Pancreas (tissue), 10 donors: ENCODE measurements around the gene USP25. TPM values are rescaled to one million over a fixed set of nuclear protein-coding genes. Genes with fewer than 3 reads are reported as not detected.
A peak's percentile ranks its signal among the peaks of the same experiment; 100 is the strongest.
"Not testable (repeated sequence)": the region's sequence is repeated elsewhere in the genome, so short reads cannot be mapped to it uniquely, and the experiment has no call there.

Experiments
- ATAC-seq, 4 donors: fragments of 200-7000 bp; cut with Tn5 transposase; one replicate each; pipeline versions ENCODE4 v1.8.0 to v1.9.1; 2020; ENCODE audit warnings: mild to moderate bottlenecking in 4 of 4, moderate library complexity in 4 of 4
- DNase-seq, 6 donors: peaks; one replicate each; pipeline ENCODE4 v3.0.0-alpha.2; 2020
- FAIRE-seq: peaks from 2 replicates; lab custom pipeline; 2012; peaks lifted over from hg19 to GRCh38; lab: Jason Lieb, UNC
- H3K27ac ChIP-seq, 4 donors: fragments of 200-600 bp; sonication (generic); 1 replicate in 3 of 4; 2 replicates in 1 of 4; pipeline versions ENCODE4 v1.5.0 to v1.8.0; 2020
- H3K27me3 ChIP-seq, 4 donors: fragments of 200-600 bp; one replicate each; pipeline ENCODE4 v1.8.0; 2021
- H3K36me3 ChIP-seq, 3 donors: fragments of 200-600 bp; sonication (generic) in 1 of 3; one replicate each; pipeline versions ENCODE4 v1.5.0 to v1.8.0; 2020 to 2021
- H3K4me1 ChIP-seq, 3 donors: fragments of 200-600 bp; one replicate each; pipeline ENCODE4 v1.8.0; 2021
- H3K4me3 ChIP-seq, 4 donors: fragments of 200-600 bp; sonication (generic) in 2 of 4; one replicate each; pipeline versions ENCODE4 v1.5.0 to v1.8.0; 2020 to 2021
- H3K9me3 ChIP-seq, 4 donors: fragments of 200-600 bp; one replicate each; pipeline ENCODE4 v1.8.0; 2021
- WGBS, 2 donors: extraction: QIAGEN DNeasy Blood & Tissue Kit; methylation state at CpG; one replicate each; pipeline ENCODE4 v1.1.7; 2013; 5-methylcytosine and 5-hydroxymethylcytosine counted together
- intact Hi-C, 3 donors: fragments of 100-400 bp; cut with DNase I; formaldehyde crosslinking; loops; one replicate each; pipeline versions ENCODE4 v1.11.1 to v1.14.2; 2022
- polyA plus RNA-seq, 2 donors: library from polyadenylated mRNA; stranded (reverse); fragments of 200-250 nt; gene quantifications; one replicate each; pipeline ENCODE4 v1.2.3, GENCODE V29; 2013
- total RNA-seq, 6 donors: library from RNA; stranded (reverse); fragmentation: NEBNext Ultra II Directional in 4 of 6; extraction: Animal tissue kit (Norgen Biotek cat#: 25700) in 4 of 6; gene quantifications; one replicate each; pipeline versions ENCODE4 v1.2.1 to v1.2.4, GENCODE V29; 2021 to 2023
- TF ChIP-seq, protein P1 (sequence below), 4 donors: fragments of 200-600 bp; sonication (generic) in 3 of 4; IDR thresholded peaks; one replicate each; pipeline versions ENCODE4 v1.5.0 to v1.8.0; 2021; ENCODE audit warnings: antibody characterized with exemption in 4 of 4
- donor health status: healthy with polysubstance abuse.
- donor health status: DM: no; HTN: no; CAD: no; lungs with moderate emphysema.
- donor health status: DM: no; HTN: no; CAD: no.
- donor health status: control.
- donor health status: control.
- donor health status: Bipolar disorder and iron deficiency.
- donor health status: DM: yes; HTN: yes; CAD: no.
- donor health status: DM: no; HTN: no; CAD: no.
- donor health status: DM: no; HTN: no; CAD: no.
- donor health status: DM: yes; HTN: yes; CAD: no.

The USP25 gene
- total and polyA plus RNA-seq, 8 donors: 4.3 to 24.8 (median 15.0) TPM

DNA sequence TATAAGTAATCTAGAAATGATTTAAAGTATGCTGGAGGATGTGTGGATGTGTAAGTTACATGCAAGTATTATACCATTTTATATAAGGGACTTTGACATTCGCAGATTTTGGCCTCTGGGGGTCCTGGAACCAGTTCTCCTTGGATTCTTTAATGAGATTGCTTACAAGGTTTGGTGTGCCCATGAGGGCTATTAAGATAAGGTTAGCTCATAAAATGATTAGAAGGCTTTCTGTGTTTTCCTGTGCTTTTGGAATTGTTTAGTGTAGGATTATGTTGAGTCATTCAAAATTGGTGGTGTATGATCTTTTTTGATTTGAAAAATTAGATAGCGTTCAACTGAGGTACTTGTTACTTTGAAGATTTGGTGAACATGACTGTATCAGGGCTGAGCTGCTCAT lies 5.6 kb downstream of the USP25 start:
- WGBS, 2 donors: 80 to 88% methylated on average over 2 of the region's 2 CpGs
- H3K4me1 ChIP-seq: peaks cover 6 to 28% (median 9%) of the 10 kb centered on the region in 3 donors

GRCh38 chr21:15735931-15736330 lies 6.1 kb downstream of the USP25 start:
- H3K27ac ChIP-seq, H3K27me3 ChIP-seq, intact Hi-C loops, DNase-seq, FAIRE-seq, ATAC-seq, H3K4me3 ChIP-seq, H3K36me3 ChIP-seq, H3K9me3 ChIP-seq: not testable (repeated sequence)
- 60 to 61% methylated on average over 4 of the region's 4 CpGs for WGBS, 2 donors
- peaks cover 7 to 28% (median 9%) of the 10 kb centered on the region in 3 donors for H3K4me1 ChIP-seq

More for the DNA sequence above, 5.6 kb downstream of the USP25 start:
- H3K27ac ChIP-seq: no peak overlapping the region
- no peaks in the 10 kb centered on the region for H3K27me3 ChIP-seq
- FAIRE-seq (no peak), DNase-seq (no peak), ATAC-seq (no peak)
- TF ChIP-seq, protein P1, sequence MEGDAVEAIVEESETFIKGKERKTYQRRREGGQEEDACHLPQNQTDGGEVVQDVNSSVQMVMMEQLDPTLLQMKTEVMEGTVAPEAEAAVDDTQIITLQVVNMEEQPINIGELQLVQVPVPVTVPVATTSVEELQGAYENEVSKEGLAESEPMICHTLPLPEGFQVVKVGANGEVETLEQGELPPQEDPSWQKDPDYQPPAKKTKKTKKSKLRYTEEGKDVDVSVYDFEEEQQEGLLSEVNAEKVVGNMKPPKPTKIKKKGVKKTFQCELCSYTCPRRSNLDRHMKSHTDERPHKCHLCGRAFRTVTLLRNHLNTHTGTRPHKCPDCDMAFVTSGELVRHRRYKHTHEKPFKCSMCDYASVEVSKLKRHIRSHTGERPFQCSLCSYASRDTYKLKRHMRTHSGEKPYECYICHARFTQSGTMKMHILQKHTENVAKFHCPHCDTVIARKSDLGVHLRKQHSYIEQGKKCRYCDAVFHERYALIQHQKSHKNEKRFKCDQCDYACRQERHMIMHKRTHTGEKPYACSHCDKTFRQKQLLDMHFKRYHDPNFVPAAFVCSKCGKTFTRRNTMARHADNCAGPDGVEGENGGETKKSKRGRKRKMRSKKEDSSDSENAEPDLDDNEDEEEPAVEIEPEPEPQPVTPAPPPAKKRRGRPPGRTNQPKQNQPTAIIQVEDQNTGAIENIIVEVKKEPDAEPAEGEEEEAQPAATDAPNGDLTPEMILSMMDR (IDR thresholded peaks at IDR 0.05): no peak
- no peak overlapping the region for H3K4me3 ChIP-seq
- intact Hi-C loops: no loop called here
- H3K36me3 ChIP-seq: no peaks in the 10 kb centered on the region
- H3K9me3 ChIP-seq: no peaks in the 10 kb centered on the region

- FAIRE-seq, intact Hi-C loops, H3K27me3 ChIP-seq, ATAC-seq, H3K4me3 ChIP-seq, H3K9me3 ChIP-seq, H3K36me3 ChIP-seq, DNase-seq, H3K27ac ChIP-seq: not testable (repeated sequence)
- H3K4me1 ChIP-seq: peaks cover 12 to 31% (median 13%) of the 10 kb centered on the region in 3 donors
- WGBS, 2 donors: 67 to 72% methylated on average over 10 of the region's 10 CpGs
These were observed 9.0 kb downstream of the USP25 start for GRCh38 chr21:15738779-15739178.

- WGBS, 2 donors: 85 to 91% methylated on average over 3 of the region's 3 CpGs
- ATAC-seq (no peak), DNase-seq (no peak), FAIRE-seq (no peak)
- no peaks in the 10 kb centered on the region for H3K27me3 ChIP-seq
- H3K27ac ChIP-seq: no peak overlapping the region
- no peaks in the 10 kb centered on the region for H3K36me3 ChIP-seq
- TF ChIP-seq, protein P1 (IDR thresholded peaks at IDR 0.05): no peak
- H3K4me3 ChIP-seq: no peak overlapping the region
- no peaks in the 10 kb centered on the region for H3K9me3 ChIP-seq
- peaks cover 12 to 22% (median 13%) of the 10 kb centered on the region in 3 donors for H3K4me1 ChIP-seq
- intact Hi-C loops: no loop called here
These were observed 10.6 kb downstream of the USP25 start for GRCh38 chr21:15740383-15740782.

- H3K36me3 ChIP-seq: no peaks in the 10 kb centered on the region
- no peak overlapping the region for H3K4me3 ChIP-seq
- H3K27me3 ChIP-seq: no peaks in the 10 kb centered on the region
- no peak for DNase-seq
- TF ChIP-seq, protein P1 (IDR thresholded peaks at IDR 0.05): no peak
- FAIRE-seq: no peak
- 8 to 24% methylated on average over 1 of the region's 1 CpG for WGBS, 2 donors
- H3K9me3 ChIP-seq: no peaks in the 10 kb centered on the region
- peaks cover 9 to 20% (median 13%) of the 10 kb centered on the region in 3 donors for H3K4me1 ChIP-seq
- H3K27ac ChIP-seq: no peak overlapping the region
- ATAC-seq: peak; percentile 50 to 68 (median 56)
- intact Hi-C loops: no loop called here
These were observed 11.7 kb downstream of the USP25 start for GRCh38 chr21:15741510-15741909.

DNA sequence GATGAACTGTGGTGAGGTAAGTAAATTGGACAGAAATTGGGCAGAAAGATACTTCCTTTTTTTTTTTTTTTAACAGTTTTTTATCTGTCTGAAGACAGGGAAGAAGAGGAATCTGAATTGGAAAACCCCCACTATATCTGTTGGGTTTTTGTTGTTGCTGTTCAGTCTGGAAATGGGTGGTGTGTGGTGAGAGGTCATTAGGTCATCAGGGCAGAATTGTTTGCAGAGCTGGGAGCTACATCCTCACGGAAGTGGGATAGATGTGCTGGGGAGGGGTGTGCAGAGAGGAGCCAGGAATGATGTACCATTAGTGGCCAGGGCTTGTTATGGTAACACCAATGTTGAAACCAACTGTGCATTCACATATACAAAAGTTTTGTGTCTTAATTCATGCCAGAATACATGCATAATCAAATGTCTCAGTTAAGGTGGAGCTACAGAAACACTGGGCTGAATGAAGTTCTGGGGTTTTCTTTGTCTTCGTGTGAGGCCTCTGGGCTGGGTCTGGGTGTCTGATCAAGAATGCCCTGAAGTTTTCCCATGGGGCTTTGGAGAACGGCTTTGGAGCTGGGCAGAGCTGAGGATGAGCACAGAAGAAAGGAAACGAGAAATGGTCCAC lies 12.4 kb downstream of the USP25 start:
- FAIRE-seq: no peak
- no peaks in the 10 kb centered on the region for H3K27me3 ChIP-seq
- TF ChIP-seq, protein P1 (IDR thresholded peaks at IDR 0.05): no peak
- no peak overlapping the region for H3K27ac ChIP-seq
- 73 to 77% methylated on average over 4 of the region's 4 CpGs for WGBS, 2 donors
- ATAC-seq: peak in 2 of 4 donors; percentile 15 to 36
- H3K4me3 ChIP-seq: no peak overlapping the region
- peaks cover 9 to 20% (median 13%) of the 10 kb centered on the region in 3 donors for H3K4me1 ChIP-seq
- no peaks in the 10 kb centered on the region for H3K36me3 ChIP-seq
- DNase-seq: no peak
- intact Hi-C loops: no loop called here
- no peaks in the 10 kb centered on the region for H3K9me3 ChIP-seq
